Upper lobe of right lung (tissue), 1 donor: Measurements from ENCODE around the gene MAFB. TPM values are rescaled to one million over a fixed set of nuclear protein-coding genes. Genes with fewer than 3 reads are reported as not detected.

Source experiments
- ATAC-seq: fragments of 200-7000 bp; cut with Tn5 transposase; one replicate; pipeline ENCODE4 v1.9.1; 2020; ENCODE audit warnings: mild to moderate bottlenecking, moderate library complexity
- DNase-seq: peaks from one replicate; pipeline ENCODE4 v3.0.0-alpha.2; 2020
- H3K27ac ChIP-seq: fragments of 200-600 bp; one replicate; pipeline ENCODE4 v1.8.0; 2022
- H3K27me3 ChIP-seq: fragments of 200-600 bp; one replicate; pipeline ENCODE4 v1.8.0; 2022; ENCODE audit warnings: mild to moderate bottlenecking
- H3K36me3 ChIP-seq: fragments of 200-600 bp; one replicate; pipeline ENCODE4 v1.8.0; 2022
- H3K4me1 ChIP-seq: fragments of 200-600 bp; one replicate; pipeline ENCODE4 v1.8.0; 2022
- H3K4me3 ChIP-seq: fragments of 200-600 bp; one replicate; pipeline ENCODE4 v1.8.0; 2022; ENCODE audit warnings: mild to moderate bottlenecking
- H3K9me3 ChIP-seq: fragments of 200-600 bp; one replicate; pipeline ENCODE4 v1.8.0; 2022
- intact Hi-C: fragments of 100-400 bp; cut with DNase I; formaldehyde crosslinking; loops from one replicate; pipeline ENCODE4 v1.11.0; 2022
- total RNA-seq: library from RNA; stranded (reverse); fragmentation: NEBNext Ultra II Directional; extraction: Animal tissue kit (Norgen Biotek cat#: 25700); gene quantifications from one replicate; pipeline ENCODE4 v1.2.1, GENCODE V29; 2021
- TF ChIP-seq, protein P1 (sequence below): fragments of 200-600 bp; IDR thresholded peaks from one replicate; pipeline ENCODE4 v1.8.0; 2022; ENCODE audit warnings: antibody characterized with exemption
- donor health status: DM: no; HTN: yes; CAD: no; lungs with severe emphysema.

Gene MAFB
- total RNA-seq, 1 donor from 2014 or later = 37.3 TPM

DNA sequence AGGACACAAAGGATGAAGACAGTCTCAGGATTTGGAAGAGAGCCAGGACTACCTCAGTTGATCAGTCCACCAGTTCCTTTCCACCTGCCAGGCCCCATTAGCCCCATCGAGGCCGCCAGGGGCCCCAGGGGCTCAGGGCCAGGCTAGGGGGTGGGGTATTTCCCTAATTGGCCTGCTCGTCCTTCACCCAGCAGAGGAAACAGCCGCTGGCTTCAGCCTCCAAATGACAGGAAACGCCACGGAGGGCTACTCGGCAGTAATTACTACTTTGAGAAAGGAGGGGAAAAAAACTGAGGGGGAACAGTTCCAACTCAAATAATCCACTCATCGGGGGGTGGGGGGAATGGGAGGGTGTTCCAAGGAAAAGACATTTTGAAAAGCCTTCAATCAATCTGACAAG is 42.7 kb downstream of the MAFB start:
- Histone ChIP-seq H3K4me3 (no peak overlapping the region), H3K4me1 (peaks cover 16% of the 10 kb centered on the region), H3K27ac (no peak overlapping the region), H3K27me3 (no peaks in the 10 kb centered on the region), H3K36me3 (no peaks in the 10 kb centered on the region), H3K9me3 (no peaks in the 10 kb centered on the region)
- intact Hi-C loops = no loop called here
- DNase-seq = no peak
- TF ChIP-seq, protein P1, sequence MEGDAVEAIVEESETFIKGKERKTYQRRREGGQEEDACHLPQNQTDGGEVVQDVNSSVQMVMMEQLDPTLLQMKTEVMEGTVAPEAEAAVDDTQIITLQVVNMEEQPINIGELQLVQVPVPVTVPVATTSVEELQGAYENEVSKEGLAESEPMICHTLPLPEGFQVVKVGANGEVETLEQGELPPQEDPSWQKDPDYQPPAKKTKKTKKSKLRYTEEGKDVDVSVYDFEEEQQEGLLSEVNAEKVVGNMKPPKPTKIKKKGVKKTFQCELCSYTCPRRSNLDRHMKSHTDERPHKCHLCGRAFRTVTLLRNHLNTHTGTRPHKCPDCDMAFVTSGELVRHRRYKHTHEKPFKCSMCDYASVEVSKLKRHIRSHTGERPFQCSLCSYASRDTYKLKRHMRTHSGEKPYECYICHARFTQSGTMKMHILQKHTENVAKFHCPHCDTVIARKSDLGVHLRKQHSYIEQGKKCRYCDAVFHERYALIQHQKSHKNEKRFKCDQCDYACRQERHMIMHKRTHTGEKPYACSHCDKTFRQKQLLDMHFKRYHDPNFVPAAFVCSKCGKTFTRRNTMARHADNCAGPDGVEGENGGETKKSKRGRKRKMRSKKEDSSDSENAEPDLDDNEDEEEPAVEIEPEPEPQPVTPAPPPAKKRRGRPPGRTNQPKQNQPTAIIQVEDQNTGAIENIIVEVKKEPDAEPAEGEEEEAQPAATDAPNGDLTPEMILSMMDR = no peak
- no peak for ATAC-seq

DNA sequence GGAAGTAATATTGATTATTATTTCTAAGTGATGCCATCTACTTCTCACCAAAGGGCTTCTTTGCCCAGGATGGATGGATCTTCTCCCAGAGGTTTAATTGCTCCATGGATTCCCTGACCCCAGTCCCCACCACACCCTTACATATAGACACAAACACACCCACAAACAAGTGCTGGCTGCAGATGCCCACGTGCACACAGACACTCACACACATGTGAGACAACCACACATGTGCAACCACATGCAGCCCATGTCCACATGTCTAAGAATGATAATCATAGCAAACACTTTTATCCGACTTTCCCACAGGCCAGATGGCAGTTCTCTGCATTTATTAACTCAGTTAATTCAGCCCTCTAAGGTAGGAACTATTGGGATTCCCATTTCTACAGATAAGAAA is 44.2 kb downstream of the MAFB start:
- DNase-seq = no peak
- Histone ChIP-seq H3K4me1 (peaks cover 13% of the 10 kb centered on the region), H3K4me3 (no peak overlapping the region), H3K27ac (no peak overlapping the region), H3K9me3 (no peaks in the 10 kb centered on the region), H3K36me3 (no peaks in the 10 kb centered on the region), H3K27me3 (no peaks in the 10 kb centered on the region)
- TF ChIP-seq, protein P1 = no peak
- intact Hi-C loops = no loop called here
- no peak for ATAC-seq

DNA sequence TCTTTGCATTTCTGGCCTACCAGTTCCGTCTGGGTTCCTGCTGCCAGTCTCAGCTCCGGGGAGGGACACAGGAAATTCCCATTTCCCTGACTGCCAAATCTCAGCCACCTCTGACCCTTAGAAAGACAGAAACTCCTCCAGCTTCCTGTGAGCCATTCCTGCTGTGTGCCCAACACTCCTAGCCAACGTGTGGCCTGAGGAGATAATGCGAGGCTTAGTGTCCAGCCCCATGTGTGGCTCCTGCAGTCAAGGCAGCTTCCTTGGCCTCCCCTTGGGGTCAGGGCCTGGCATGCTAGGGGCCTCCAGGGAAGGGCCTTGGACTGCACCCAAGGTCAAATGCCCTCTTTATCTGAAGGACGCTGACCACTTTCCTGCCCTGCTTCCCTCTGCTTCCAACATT is 45.1 kb downstream of the MAFB start:
- no peak for DNase-seq
- TF ChIP-seq, protein P1 = no peak

DNA sequence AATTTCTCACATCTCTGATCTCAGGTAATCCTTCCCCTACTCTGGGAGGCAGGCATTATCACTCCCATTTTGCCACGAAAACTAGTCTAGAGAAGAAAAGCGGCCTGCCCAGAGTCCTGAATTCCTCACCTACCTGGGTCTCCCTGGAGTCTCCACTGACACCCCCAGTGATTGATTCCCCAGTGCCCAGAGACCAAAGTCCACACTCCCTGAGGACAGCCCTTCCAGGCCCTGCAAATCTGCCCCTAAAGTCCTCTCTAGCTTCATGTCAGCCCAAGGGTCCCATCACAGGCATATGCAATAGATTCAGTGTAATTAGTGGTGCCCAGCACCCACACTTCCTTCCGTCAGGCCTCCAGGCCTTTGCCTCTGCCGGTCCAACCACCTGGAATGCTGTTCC is 47.2 kb downstream of the MAFB start:
- DNase-seq (no peak), ATAC-seq (no peak)
- Histone ChIP-seq H3K36me3 (no peaks in the 10 kb centered on the region), H3K4me3 (no peak overlapping the region), H3K4me1 (peaks cover 11% of the 10 kb centered on the region), H3K27me3 (no peaks in the 10 kb centered on the region), H3K27ac (no peak overlapping the region), H3K9me3 (no peaks in the 10 kb centered on the region)
- intact Hi-C loops = no loop called here
- TF ChIP-seq, protein P1 = no peak

More for the DNA sequence above, 45.1 kb downstream of the MAFB start:
- Histone ChIP-seq H3K9me3 (no peaks in the 10 kb centered on the region), H3K27ac (no peak overlapping the region), H3K4me1 (peaks cover 13% of the 10 kb centered on the region), H3K36me3 (no peaks in the 10 kb centered on the region), H3K27me3 (no peaks in the 10 kb centered on the region), H3K4me3 (no peak overlapping the region)
- intact Hi-C loops = no loop called here
- ATAC-seq = peak; percentile 45

DNA sequence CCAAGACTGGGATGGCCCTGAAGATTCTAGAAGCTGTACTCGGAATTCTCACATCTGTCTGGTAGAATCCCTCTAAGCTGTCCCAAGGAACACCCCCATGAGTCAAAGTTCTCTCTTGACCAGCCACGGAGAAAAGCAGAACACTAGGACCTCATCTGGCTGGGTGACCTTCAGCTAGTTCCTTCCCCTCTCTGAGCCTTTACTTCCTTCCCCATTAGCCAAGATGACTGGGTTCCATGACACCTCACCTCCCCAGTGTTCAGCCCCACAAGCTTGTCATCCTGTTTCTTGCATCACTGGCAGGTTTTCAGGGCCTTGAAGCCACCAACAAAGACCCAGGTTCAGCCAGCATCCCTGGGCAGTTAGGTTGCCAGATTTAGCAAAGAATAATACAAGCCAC is 47.8 kb downstream of the MAFB start:
- Histone ChIP-seq H3K9me3 (no peaks in the 10 kb centered on the region), H3K27me3 (no peaks in the 10 kb centered on the region), H3K4me3 (no peak overlapping the region), H3K27ac (no peak overlapping the region), H3K4me1 (peaks cover 5% of the 10 kb centered on the region), H3K36me3 (no peaks in the 10 kb centered on the region)
- DNase-seq (no peak), ATAC-seq (peak; percentile 58)
- TF ChIP-seq, protein P1 = no peak
- intact Hi-C loops = no loop called here

DNA sequence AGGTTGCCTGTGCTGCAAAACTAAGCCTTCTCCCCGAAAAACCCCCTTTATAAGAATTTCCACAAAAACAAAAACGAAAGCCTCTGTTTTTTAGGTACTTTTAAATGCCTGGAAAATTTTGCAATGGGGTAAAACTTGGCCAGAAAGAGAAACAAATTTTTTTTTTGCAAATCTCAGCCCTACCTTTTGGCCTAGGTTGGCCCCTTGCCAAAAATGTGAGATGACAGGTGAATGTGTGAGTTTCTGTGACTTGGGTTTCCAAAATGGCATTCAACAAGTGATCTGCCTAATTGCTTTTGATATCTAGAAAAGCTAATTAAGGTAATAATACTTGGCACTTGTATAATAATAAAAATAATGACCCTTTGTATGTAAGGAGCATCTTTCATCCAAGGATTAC is 48.4 kb downstream of the MAFB start:
- Histone ChIP-seq H3K27me3 (no peaks in the 10 kb centered on the region), H3K27ac (no peak overlapping the region), H3K4me3 (no peak overlapping the region), H3K36me3 (no peaks in the 10 kb centered on the region), H3K4me1 (peaks cover under 1% of the 10 kb centered on the region), H3K9me3 (no peaks in the 10 kb centered on the region)
- ATAC-seq (no peak), DNase-seq (no peak)
- TF ChIP-seq, protein P1 = no peak
- intact Hi-C loops = no loop called here
